NCI-H2196 (cell line): ENCODE results near the gene HERPUD1.

ENCODE experiments used
- DNase-seq: peaks from one replicate; lab custom pipeline; 2025; ENCODE audit not compliant: unreplicated experiment; lab: John Stamatoyannopoulos, UW

The HERPUD1 gene

GRCh38 chr16:56994311-56994710 lies 62.4 kb downstream of the HERPUD1 start:
- no peak for DNase-seq
